ENCODE measurements around the gene KIF16B.

GRCh38 chr20:16240355-16240754 lies 332.9 kb downstream of the KIF16B start:
- TF ChIP-seq CTCF (IDR thresholded peaks at IDR 0.05; ENCODE audit: insufficient read depth, low read length) = no peak
- TF ChIP-seq REST (IDR thresholded peaks at IDR 0.05; ENCODE audit: insufficient replicate concordance, low read depth) = no peak
- no peak for TF ChIP-seq POLR2AphosphoS5 (IDR thresholded peaks at IDR 0.05; ENCODE audit: low read depth)
- no peak for TF ChIP-seq GABPA (IDR thresholded peaks at IDR 0.05; ENCODE audit: low read depth)
